Liver (tissue), 3 donors: Measurements from ENCODE around the gene MPRIP.

Source experiments
- CTCF ChIP-seq: fragments of 150-350 bp; IDR thresholded peaks from 2 replicates; pipeline ENCODE4 v1.5.1; 2017; ENCODE audit warnings: improper control_type of control experiment, low read depth, low read length; ENCODE audit not compliant: missing input control
- HNF4A ChIP-seq, 2 donors: conservative IDR thresholded peaks; 2 replicates each; pipeline ENCODE4 v1.6.1; 2016; ENCODE audit warnings: antibody characterized with exemption in 2 of 2, mild to moderate bottlenecking in 2 of 2
- NR2F2 ChIP-seq: IDR thresholded peaks from 2 replicates; pipeline ENCODE4 v1.6.1; 2016; ENCODE audit warnings: antibody characterized with exemption
- SP1 ChIP-seq: IDR thresholded peaks from 2 replicates; pipeline ENCODE4 v1.6.1; 2018; ENCODE audit warnings: antibody characterized with exemption, mild to moderate bottlenecking
- TAF1 ChIP-seq: conservative IDR thresholded peaks from 2 replicates; pipeline ENCODE4 v1.6.1; 2016; ENCODE audit warnings: antibody characterized with exemption, mild to moderate bottlenecking
- TF ChIP-seq, protein P1 (sequence below): IDR thresholded peaks from 2 replicates; pipeline ENCODE4 v1.6.1; 2016; ENCODE audit warnings: antibody characterized with exemption
- TF ChIP-seq, protein P2 (sequence below): IDR thresholded peaks from 2 replicates; pipeline ENCODE4 v1.6.1; 2016; ENCODE audit warnings: antibody characterized with exemption
- TF ChIP-seq, protein P3 (sequence below): IDR thresholded peaks from 2 replicates; pipeline ENCODE4 v1.6.1; 2016; ENCODE audit warnings: antibody characterized with exemption, mild to moderate bottlenecking
- TF ChIP-seq, protein P4 (sequence below): IDR thresholded peaks from 2 replicates; pipeline ENCODE4 v1.6.1; 2016; ENCODE audit warnings: antibody characterized with exemption
- donor health status: healthy.
- donor health status: healthy.

GRCh38 chr17:17106756-17107155, 64.5 kb downstream of the MPRIP start:
- TF ChIP-seq CTCF (no peak), HNF4A (conservative IDR thresholded peaks at IDR 0.05) (no peak), NR2F2 (no peak), SP1 (no peak), TAF1 (no peak)
- TF ChIP-seq, protein P1, sequence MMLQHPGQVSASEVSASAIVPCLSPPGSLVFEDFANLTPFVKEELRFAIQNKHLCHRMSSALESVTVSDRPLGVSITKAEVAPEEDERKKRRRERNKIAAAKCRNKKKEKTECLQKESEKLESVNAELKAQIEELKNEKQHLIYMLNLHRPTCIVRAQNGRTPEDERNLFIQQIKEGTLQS: no peak
- TF ChIP-seq, protein P2, sequence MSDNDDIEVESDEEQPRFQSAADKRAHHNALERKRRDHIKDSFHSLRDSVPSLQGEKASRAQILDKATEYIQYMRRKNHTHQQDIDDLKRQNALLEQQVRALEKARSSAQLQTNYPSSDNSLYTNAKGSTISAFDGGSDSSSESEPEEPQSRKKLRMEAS: no peak
- TF ChIP-seq, protein P3, sequence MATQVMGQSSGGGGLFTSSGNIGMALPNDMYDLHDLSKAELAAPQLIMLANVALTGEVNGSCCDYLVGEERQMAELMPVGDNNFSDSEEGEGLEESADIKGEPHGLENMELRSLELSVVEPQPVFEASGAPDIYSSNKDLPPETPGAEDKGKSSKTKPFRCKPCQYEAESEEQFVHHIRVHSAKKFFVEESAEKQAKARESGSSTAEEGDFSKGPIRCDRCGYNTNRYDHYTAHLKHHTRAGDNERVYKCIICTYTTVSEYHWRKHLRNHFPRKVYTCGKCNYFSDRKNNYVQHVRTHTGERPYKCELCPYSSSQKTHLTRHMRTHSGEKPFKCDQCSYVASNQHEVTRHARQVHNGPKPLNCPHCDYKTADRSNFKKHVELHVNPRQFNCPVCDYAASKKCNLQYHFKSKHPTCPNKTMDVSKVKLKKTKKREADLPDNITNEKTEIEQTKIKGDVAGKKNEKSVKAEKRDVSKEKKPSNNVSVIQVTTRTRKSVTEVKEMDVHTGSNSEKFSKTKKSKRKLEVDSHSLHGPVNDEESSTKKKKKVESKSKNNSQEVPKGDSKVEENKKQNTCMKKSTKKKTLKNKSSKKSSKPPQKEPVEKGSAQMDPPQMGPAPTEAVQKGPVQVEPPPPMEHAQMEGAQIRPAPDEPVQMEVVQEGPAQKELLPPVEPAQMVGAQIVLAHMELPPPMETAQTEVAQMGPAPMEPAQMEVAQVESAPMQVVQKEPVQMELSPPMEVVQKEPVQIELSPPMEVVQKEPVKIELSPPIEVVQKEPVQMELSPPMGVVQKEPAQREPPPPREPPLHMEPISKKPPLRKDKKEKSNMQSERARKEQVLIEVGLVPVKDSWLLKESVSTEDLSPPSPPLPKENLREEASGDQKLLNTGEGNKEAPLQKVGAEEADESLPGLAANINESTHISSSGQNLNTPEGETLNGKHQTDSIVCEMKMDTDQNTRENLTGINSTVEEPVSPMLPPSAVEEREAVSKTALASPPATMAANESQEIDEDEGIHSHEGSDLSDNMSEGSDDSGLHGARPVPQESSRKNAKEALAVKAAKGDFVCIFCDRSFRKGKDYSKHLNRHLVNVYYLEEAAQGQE: peak; percentile 92
- TF ChIP-seq, protein P4, sequence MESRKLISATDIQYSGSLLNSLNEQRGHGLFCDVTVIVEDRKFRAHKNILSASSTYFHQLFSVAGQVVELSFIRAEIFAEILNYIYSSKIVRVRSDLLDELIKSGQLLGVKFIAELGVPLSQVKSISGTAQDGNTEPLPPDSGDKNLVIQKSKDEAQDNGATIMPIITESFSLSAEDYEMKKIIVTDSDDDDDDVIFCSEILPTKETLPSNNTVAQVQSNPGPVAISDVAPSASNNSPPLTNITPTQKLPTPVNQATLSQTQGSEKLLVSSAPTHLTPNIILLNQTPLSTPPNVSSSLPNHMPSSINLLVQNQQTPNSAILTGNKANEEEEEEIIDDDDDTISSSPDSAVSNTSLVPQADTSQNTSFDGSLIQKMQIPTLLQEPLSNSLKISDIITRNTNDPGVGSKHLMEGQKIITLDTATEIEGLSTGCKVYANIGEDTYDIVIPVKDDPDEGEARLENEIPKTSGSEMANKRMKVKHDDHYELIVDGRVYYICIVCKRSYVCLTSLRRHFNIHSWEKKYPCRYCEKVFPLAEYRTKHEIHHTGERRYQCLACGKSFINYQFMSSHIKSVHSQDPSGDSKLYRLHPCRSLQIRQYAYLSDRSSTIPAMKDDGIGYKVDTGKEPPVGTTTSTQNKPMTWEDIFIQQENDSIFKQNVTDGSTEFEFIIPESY: no peak
